Measurements from ENCODE around the gene GRWD1.

GRCh38 chr19:48475369-48476068 is 29.7 kb downstream of the GRWD1 start:
- TF ChIP-seq CTCF (IDR thresholded peaks at IDR 0.05) (no peak), POLR2AphosphoS5 (IDR thresholded peaks at IDR 0.05; ENCODE audit: low read depth, low read length) (no peak), TCF7L2 (IDR thresholded peaks at IDR 0.05; ENCODE audit: low read depth, low read length) (no peak), SIN3A (IDR thresholded peaks at IDR 0.05; ENCODE audit: borderline replicate concordance, insufficient read depth, low read depth, low read length) (no peak), REST (IDR thresholded peaks at IDR 0.05; ENCODE audit: insufficient read depth in 1 of 2, low read depth in 2 of 2, low read length in 1 of 2) (no peak)
